T-helper 17 cell (primary cell): ENCODE results near the gene MICAL2. TPM values are rescaled to one million over a fixed set of nuclear protein-coding genes. Genes with fewer than 3 reads are reported as not detected.
A peak's percentile ranks its signal among the peaks of the same experiment; 100 is the strongest.

Experiments
- ATAC-seq: fragments of 150-1000 bp; cut with Tn5 transposase; 2 replicates; pipeline ENCODE4 v1.10.0; 2021; ENCODE audit warnings: mild to moderate bottlenecking, moderate library complexity
- DNase-seq, 3 donors: peaks; one replicate each; pipeline versions ENCODE4 v3.0.0 to v3.0.0-alpha.2; 2020 to 2021
- H3K9me3 ChIP-seq: one replicate; pipeline ENCODE4 v1.7.0; 2013; ENCODE audit warnings: low read length, mild to moderate bottlenecking; ENCODE audit not compliant: control insufficient read depth, poor library complexity, severe bottlenecking
- H3K27ac Mint-ChIP-seq: one replicate; pipeline ENCODE4 v1.8.0; 2022; ENCODE audit warnings: mild to moderate bottlenecking, moderate library complexity, mixed read lengths
- H3K27me3 Mint-ChIP-seq: one replicate; pipeline ENCODE4 v1.8.0; 2022; ENCODE audit warnings: mixed read lengths
- H3K36me3 Mint-ChIP-seq: one replicate; pipeline ENCODE4 v1.8.0; 2022; ENCODE audit warnings: low read depth, mixed read lengths
- H3K4me1 Mint-ChIP-seq: one replicate; pipeline ENCODE4 v1.8.0; 2022; ENCODE audit warnings: mild to moderate bottlenecking, mixed read lengths
- H3K4me3 Mint-ChIP-seq: one replicate; pipeline ENCODE4 v1.8.0; 2022; ENCODE audit warnings: mild to moderate bottlenecking, moderate library complexity, mixed read lengths
- total RNA-seq, 4 donors: library from RNA in 2 of 4; stranded (reverse) in 2 of 4; gene quantifications; one replicate each; pipeline ENCODE4 v1.2.3 and lab custom pipeline; 2022 to 2026

The MICAL2 gene
- total RNA-seq, 2 donors from 2014 or later: 52.0 to 66.9 TPM

- no peak for ATAC-seq
- no peaks in the 10 kb centered on the region for H3K9me3 ChIP-seq
- Mint-ChIP-seq H3K36me3 (no peaks in the 10 kb centered on the region), H3K27me3 (no peaks in the 10 kb centered on the region), H3K27ac (no peak overlapping the region), H3K4me1 (peaks cover 14% of the 10 kb centered on the region), H3K4me3 (no peak overlapping the region)
- no peak for DNase-seq
Measured at GRCh38 chr11:12275818-12276217, 165.4 kb downstream of the MICAL2 start.

GRCh38 chr11:12276356-12276755 is 166.0 kb downstream of the MICAL2 start:
- H3K27ac Mint-ChIP-seq: peak overlapping the region; percentile 11
- H3K27me3 Mint-ChIP-seq: no peaks in the 10 kb centered on the region

DNA sequence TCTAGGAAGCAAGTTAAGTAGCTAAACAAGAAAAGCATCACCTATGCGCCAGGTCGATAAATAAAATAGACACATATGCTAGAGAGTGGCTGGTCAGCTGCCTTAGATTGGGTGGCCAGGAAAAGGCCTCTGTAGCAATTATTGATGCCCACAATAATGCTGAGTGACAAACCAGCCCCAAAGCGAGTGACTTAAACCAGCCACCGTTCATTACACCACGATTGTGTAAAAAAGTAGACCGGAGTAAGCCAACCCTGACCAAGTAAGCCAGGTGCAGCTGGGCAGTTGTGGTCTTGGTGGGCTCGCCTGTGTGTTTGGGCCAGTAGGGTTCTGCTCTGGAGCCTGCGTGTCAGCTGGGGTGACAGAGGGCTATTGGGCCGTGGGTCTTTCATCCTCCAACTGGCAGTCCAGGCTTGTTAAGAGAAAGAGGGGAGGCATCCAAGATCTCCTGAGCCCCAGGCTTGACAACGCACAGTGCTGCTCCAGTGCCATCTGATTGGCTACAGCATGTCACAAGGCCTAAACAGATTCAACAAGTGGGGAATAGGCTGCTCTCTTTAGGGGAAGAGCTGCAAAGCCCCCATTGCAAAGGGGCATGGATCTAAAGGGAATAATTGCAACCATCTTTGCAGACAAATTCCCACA is 166.6 kb downstream of the MICAL2 start:
- Mint-ChIP-seq H3K4me3 (no peak overlapping the region), H3K27me3 (no peaks in the 10 kb centered on the region), H3K27ac (peak overlapping the region; percentile 11), H3K36me3 (no peaks in the 10 kb centered on the region), H3K4me1 (peaks cover 14% of the 10 kb centered on the region)
- H3K9me3 ChIP-seq: no peaks in the 10 kb centered on the region
- DNase-seq (no peak), ATAC-seq (no peak)

More at GRCh38 chr11:12276356-12276755, 166.0 kb downstream of the MICAL2 start:
- ATAC-seq: no peak
- H3K9me3 ChIP-seq: no peaks in the 10 kb centered on the region
- Mint-ChIP-seq H3K4me1 (peaks cover 14% of the 10 kb centered on the region), H3K4me3 (no peak overlapping the region), H3K36me3 (no peaks in the 10 kb centered on the region)
- no peak for DNase-seq

DNA sequence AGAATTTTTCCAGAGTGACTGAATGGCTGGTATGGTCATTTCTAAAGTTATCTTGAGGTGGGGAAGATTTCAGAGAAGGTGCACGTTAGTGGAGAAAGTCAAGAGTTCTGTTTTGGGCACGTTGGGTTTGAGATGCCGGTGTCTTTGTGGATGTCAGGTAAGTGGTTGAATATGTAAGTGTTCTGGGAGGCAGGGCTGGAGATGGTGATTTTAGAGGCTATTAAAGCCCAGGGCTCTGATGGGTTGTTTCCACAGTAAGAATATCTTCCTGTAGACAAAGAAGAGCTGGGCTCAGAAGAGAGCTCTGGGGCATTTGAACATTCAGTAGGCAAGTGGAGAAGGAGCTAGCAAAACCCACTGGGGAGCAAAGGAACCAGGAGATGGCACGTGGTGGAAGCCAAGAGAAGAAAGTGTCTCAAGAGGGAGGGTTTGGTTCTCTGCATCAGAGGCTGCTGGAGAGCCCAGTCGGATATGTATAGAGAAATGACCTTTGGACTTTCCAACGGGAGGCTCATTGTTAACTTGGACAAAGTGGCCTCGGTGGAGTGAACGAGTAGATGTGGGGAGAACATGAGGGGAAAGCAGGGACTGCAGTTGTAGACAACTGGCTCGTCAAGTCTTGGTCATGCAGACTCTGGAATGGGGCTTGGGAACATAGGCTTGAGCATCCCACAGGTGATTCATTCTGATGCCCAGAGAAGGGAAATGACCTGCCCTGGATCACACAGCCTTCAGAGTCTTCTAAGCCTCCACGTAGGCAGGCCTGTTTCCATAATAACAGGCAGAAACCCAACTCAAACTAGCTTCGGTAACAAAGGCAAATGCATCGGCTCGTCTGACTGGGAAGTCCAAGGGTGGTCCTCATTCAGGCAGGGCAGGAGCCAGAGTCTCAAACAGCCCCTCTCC is 168.6 kb downstream of the MICAL2 start:
- no peaks in the 10 kb centered on the region for H3K9me3 ChIP-seq
- peaks cover 9% of the 10 kb centered on the region for H3K4me1 Mint-ChIP-seq
- DNase-seq (no peak), ATAC-seq (no peak)
- H3K27ac Mint-ChIP-seq: no peak overlapping the region
- H3K4me3 Mint-ChIP-seq: no peak overlapping the region
- H3K27me3 Mint-ChIP-seq: no peaks in the 10 kb centered on the region
- H3K36me3 Mint-ChIP-seq: no peaks in the 10 kb centered on the region

GRCh38 chr11:12279672-12280108 is 169.3 kb downstream of the MICAL2 start:
- Mint-ChIP-seq H3K4me3 (no peak overlapping the region), H3K27me3 (no peaks in the 10 kb centered on the region), H3K36me3 (no peaks in the 10 kb centered on the region), H3K27ac (no peak overlapping the region), H3K4me1 (peaks cover 8% of the 10 kb centered on the region)
- no peak for ATAC-seq
- no peaks in the 10 kb centered on the region for H3K9me3 ChIP-seq
- DNase-seq: no peak

DNA sequence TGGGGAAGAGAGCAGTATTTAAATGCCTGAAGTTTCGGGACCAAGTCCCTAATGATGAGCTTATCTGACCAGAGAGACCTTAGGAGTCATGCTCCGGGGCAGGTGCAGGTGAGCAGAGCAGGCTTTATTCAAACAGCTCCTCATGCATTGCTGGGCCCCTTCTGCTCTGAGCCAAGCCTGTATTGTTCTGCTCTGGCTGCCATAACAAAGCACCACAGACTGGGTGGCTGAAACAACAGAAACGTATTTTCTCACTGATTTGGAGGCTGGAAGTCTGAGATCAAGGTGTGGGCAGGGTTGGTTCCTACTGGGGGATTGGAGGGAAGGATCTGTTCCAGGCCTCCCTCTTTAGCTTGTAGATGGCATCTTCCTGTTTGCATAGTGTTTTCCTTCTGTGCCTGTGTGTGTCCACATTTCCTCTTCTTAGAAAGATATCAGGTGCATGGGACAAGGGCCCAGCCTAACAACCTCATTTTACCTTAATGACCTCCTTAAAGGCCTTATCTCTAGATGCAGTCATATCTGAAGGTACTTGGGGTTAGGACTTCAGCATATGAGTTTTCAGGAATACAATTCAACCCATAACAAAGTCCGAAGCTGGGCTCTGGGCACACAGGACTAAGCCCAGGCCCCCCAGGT is 169.9 kb downstream of the MICAL2 start:
- Mint-ChIP-seq H3K36me3 (no peaks in the 10 kb centered on the region), H3K4me1 (peaks cover 6% of the 10 kb centered on the region), H3K27ac (no peak overlapping the region), H3K4me3 (no peak overlapping the region), H3K27me3 (no peaks in the 10 kb centered on the region)
- DNase-seq (no peak), ATAC-seq (no peak)
- no peaks in the 10 kb centered on the region for H3K9me3 ChIP-seq

- H3K4me3 Mint-ChIP-seq: no peak overlapping the region
- DNase-seq (no peak), ATAC-seq (no peak)
- H3K27ac Mint-ChIP-seq: no peak overlapping the region
- no peaks in the 10 kb centered on the region for H3K9me3 ChIP-seq
- no peaks in the 10 kb centered on the region for H3K36me3 Mint-ChIP-seq
- H3K4me1 Mint-ChIP-seq: peaks cover 6% of the 10 kb centered on the region
- H3K27me3 Mint-ChIP-seq: no peaks in the 10 kb centered on the region
Measured at GRCh38 chr11:12280838-12281565, 170.6 kb downstream of the MICAL2 start.

DNA sequence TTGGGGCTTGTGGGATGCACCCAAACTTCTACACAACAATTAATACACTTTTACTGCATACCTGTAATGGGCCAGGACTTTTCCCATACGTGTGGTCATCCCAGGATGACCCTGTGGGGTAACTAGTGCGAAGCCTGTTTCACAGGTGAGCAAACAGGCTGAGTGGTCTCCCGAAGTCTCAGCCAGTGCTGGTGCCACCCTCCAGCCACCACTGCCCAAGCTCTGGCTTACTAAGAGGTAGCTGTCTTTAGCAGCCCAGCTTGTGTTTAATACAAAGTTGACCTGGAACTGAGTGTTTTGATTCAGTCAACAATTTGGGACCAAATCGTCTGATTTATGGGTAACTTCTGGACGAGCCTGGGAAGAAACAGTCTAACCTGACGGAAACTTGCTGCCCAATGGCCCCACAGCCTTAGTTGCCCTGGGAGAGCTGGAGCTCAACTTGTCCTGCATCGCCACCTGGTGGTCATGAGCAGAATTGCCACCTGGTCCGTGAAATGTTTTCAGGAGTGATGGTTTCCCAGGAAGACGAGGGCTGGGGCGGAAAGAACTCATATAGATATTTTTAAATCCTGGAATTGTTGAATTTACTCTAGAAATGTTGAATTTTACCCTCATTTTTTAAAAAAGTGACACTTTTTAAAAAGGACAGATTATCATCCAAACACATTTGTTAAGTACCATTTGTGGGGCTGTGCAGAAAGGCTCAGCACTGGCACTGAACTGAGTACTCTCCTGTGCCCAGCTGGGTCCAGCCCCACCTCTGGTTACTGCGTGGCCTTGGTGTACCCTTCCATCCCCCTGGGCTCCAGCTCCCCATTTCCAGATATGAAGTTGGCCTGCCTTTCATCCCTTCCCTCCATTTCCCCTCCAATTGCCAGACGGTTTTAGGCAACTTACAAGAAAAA is 171.4 kb downstream of the MICAL2 start:
- Mint-ChIP-seq H3K4me1 (peaks cover 6% of the 10 kb centered on the region), H3K27me3 (no peaks in the 10 kb centered on the region), H3K4me3 (no peak overlapping the region), H3K36me3 (no peaks in the 10 kb centered on the region), H3K27ac (no peak overlapping the region)
- H3K9me3 ChIP-seq: no peaks in the 10 kb centered on the region
- DNase-seq (peak; percentile 55 to 76 (median 61)), ATAC-seq (peak; percentile 78)

DNA sequence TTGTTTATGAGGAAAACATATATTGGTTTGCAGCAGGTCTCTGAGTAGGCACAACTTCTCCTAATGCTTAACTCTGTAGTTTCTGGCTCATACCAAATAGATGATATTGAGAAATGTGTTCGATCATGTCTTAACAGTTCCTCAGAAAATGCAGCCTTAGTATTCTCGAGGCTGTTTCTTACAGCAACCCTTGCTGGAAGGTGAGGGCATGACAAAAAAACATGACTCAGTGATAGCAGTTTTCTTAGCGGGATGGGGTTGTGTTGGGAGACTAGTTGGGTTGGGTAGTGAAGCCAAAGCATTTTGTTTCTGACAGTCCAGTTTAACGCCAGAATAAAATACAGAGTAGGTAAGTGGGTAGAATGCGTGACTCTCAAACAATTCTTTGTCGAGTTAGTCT is 172.3 kb downstream of the MICAL2 start:
- Mint-ChIP-seq H3K36me3 (no peaks in the 10 kb centered on the region), H3K27me3 (no peaks in the 10 kb centered on the region), H3K4me3 (no peak overlapping the region), H3K4me1 (peaks cover 6% of the 10 kb centered on the region), H3K27ac (no peak overlapping the region)
- ATAC-seq: no peak
- DNase-seq: no peak
- no peaks in the 10 kb centered on the region for H3K9me3 ChIP-seq

- H3K4me3 Mint-ChIP-seq: no peak overlapping the region
- no peaks in the 10 kb centered on the region for H3K27me3 Mint-ChIP-seq
- no peaks in the 10 kb centered on the region for H3K9me3 ChIP-seq
- ATAC-seq (no peak), DNase-seq (no peak)
- H3K36me3 Mint-ChIP-seq: no peaks in the 10 kb centered on the region
- no peak overlapping the region for H3K27ac Mint-ChIP-seq
- peaks cover 9% of the 10 kb centered on the region for H3K4me1 Mint-ChIP-seq
Measured at GRCh38 chr11:12284316-12285050, 174.1 kb downstream of the MICAL2 start.

DNA sequence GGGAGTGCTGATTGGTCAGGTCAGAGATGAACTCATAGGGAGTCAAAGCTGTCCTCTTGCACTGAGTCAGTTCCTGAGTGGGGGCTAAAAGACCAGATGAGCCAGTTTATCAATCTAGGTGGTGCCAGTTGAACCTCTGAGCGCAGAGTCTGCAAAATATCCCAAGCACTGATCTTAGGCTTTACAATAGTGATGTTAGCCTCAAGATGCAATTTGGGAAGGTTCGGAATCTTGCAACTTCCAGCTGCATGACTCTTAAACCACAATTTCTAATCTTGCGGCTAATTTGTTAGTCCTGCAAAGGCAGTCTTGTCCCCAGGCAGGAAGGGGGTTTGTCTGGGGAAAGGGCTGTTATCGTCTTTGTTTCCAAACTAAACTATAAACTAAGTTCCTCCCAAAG is 174.7 kb downstream of the MICAL2 start:
- peaks cover 13% of the 10 kb centered on the region for H3K4me1 Mint-ChIP-seq
- H3K4me3 Mint-ChIP-seq: no peak overlapping the region
- DNase-seq: no peak
- no peaks in the 10 kb centered on the region for H3K9me3 ChIP-seq
- no peaks in the 10 kb centered on the region for H3K27me3 Mint-ChIP-seq
- no peaks in the 10 kb centered on the region for H3K36me3 Mint-ChIP-seq
- ATAC-seq: no peak
- no peak overlapping the region for H3K27ac Mint-ChIP-seq

- no peaks in the 10 kb centered on the region for H3K9me3 ChIP-seq
- DNase-seq (no peak), ATAC-seq (no peak)
- no peaks in the 10 kb centered on the region for H3K36me3 Mint-ChIP-seq
- peaks cover 19% of the 10 kb centered on the region for H3K4me1 Mint-ChIP-seq
- H3K4me3 Mint-ChIP-seq: no peak overlapping the region
- no peaks in the 10 kb centered on the region for H3K27me3 Mint-ChIP-seq
- no peak overlapping the region for H3K27ac Mint-ChIP-seq
Measured at GRCh38 chr11:12285811-12286222, 175.4 kb downstream of the MICAL2 start.
